H1 (cell line): ENCODE measurements around the gene PARP14. TPM values are rescaled to one million over a fixed set of nuclear protein-coding genes. Genes with fewer than 3 reads are reported as not detected.

Experiments used
- CTCF ChIA-PET: fragments of 300-600 bp; sonication (Branson Sonifier 250); formaldehyde crosslinking; loops from one replicate; lab custom pipeline; 2021; ENCODE audit not compliant: partially characterized antibody; lab: Charles Lee
- POLR2A ChIA-PET: fragments of 300-600 bp; sonication (Branson Sonifier 250); formaldehyde crosslinking; loops from one replicate; lab custom pipeline; 2021; ENCODE audit warnings: inconsistent platforms; ENCODE audit not compliant: partially characterized antibody; lab: Charles Lee
- DNase-seq, 2 experiments: peaks; one replicate each; pipeline versions ENCODE4 v3.0.0 to v3.0.0-alpha.2; 2010 to 2022; ENCODE audit warnings: low spot score in 2 of 2, low read depth in 1 of 2, mixed read lengths in 1 of 2
- FAIRE-seq: peaks from 2 replicates; lab custom pipeline; 2011; peaks lifted over from hg19 to GRCh38; lab: Jason Lieb, UNC
- H2AFZ ChIP-seq: 2 replicates; pipeline ENCODE4 v1.8.1; 2012; ENCODE audit warnings: low read length, inconsistent platforms
- H2AK5ac ChIP-seq: 2 replicates; pipeline ENCODE4 v1.6.1; 2013; ENCODE audit warnings: low read depth, low read length
- H2BK120ac ChIP-seq: replicated peaks from 2 replicates; pipeline ENCODE3; 2013; ENCODE audit warnings: low read depth, low read length, inconsistent platforms
- H2BK12ac ChIP-seq: 2 replicates; pipeline ENCODE4 v1.6.1; 2013; ENCODE audit warnings: low read depth, low read length
- H2BK15ac ChIP-seq: 2 replicates; pipeline ENCODE4 v1.6.1; 2013; ENCODE audit warnings: low read length
- H2BK20ac ChIP-seq: 2 replicates; pipeline ENCODE4 v1.6.1; 2013; ENCODE audit warnings: low read length
- H2BK5ac ChIP-seq: 2 replicates; pipeline ENCODE4 v1.6.1; 2013; ENCODE audit warnings: low read depth, low read length
- H3K14ac ChIP-seq: 2 replicates; pipeline ENCODE4 v1.6.1; 2013; ENCODE audit warnings: inconsistent platforms; ENCODE audit not compliant: insufficient read length
- H3K18ac ChIP-seq: 2 replicates; pipeline ENCODE4 v1.6.1; 2013; ENCODE audit warnings: low read length; ENCODE audit errors: extremely low read depth
- H3K23ac ChIP-seq: 2 replicates; pipeline ENCODE4 v1.6.1; 2013; ENCODE audit warnings: inconsistent platforms; ENCODE audit not compliant: insufficient read length
- H3K23me2 ChIP-seq: 2 replicates; pipeline ENCODE4 v1.6.1; 2013; ENCODE audit warnings: low read depth, low read length
- H3K27ac ChIP-seq: 2 replicates; pipeline ENCODE4 v1.6.1; 2011; ENCODE audit warnings: low read depth, low read length, inconsistent platforms
- H3K27me3 ChIP-seq, 4 experiments: replicated peaks in 1 of 4; 1 replicate in 1 of 4; 2 replicates in 3 of 4; pipeline versions ENCODE4 v1.6.1 to v1.8.1; 2011 to 2013; ENCODE audit warnings: low read length in 3 of 4, mild to moderate bottlenecking in 3 of 4, inconsistent platforms in 2 of 4, mixed read lengths in 2 of 4, moderate library complexity in 1 of 4; ENCODE audit not compliant: control insufficient read depth in 3 of 4, insufficient read depth in 3 of 4; ENCODE audit errors: extremely low read depth in 1 of 4
- H3K36me3 ChIP-seq, 4 experiments: 2 replicates each; pipeline versions ENCODE4 v1.6.1 to v1.8.1; 2011 to 2013; ENCODE audit warnings: mild to moderate bottlenecking in 4 of 4, low read length in 3 of 4, moderate library complexity in 2 of 4, control low read depth in 1 of 4, inconsistent platforms in 1 of 4; ENCODE audit not compliant: insufficient read depth in 4 of 4, control insufficient read depth in 2 of 4
- H3K4ac ChIP-seq: replicated peaks from 2 replicates; pipeline ENCODE3; 2013; ENCODE audit warnings: low read length, low read depth, mixed read lengths, inconsistent platforms; ENCODE audit not compliant: insufficient read length
- H3K4me1 ChIP-seq, 4 experiments: replicated peaks in 1 of 4; 1 replicate in 1 of 4; 2 replicates in 3 of 4; pipeline versions ENCODE4 v1.6.1 to v1.8.1; 2011 to 2013; ENCODE audit warnings: low read length in 3 of 4, inconsistent platforms in 2 of 4, mixed read lengths in 1 of 4; ENCODE audit not compliant: insufficient read depth in 4 of 4, control insufficient read depth in 3 of 4
- H3K4me2 ChIP-seq, 2 experiments: 2 replicates each; pipeline versions ENCODE4 v1.6.1 to v1.8.1; 2011 to 2013; ENCODE audit warnings: low read depth in 2 of 2, low read length in 2 of 2, control low read depth in 1 of 2, inconsistent platforms in 1 of 2, mild to moderate bottlenecking in 1 of 2; ENCODE audit not compliant: insufficient read depth in 1 of 2
- H3K4me3 ChIP-seq, 4 experiments: fragments of 200-600, 300-600 bp in 1 of 4; sonication (generic), shearing (Covaris generic), sonication (Bioruptor Twin) in 1 of 4; 2 replicates each; pipeline versions ENCODE4 v1.5.1 to v1.8.1; 2011 to 2016; ENCODE audit warnings: low read length in 4 of 4, low read depth in 3 of 4, control low read depth in 2 of 4, inconsistent platforms in 2 of 4, mild to moderate bottlenecking in 2 of 4, mixed read lengths in 1 of 4, moderate library complexity in 1 of 4; ENCODE audit not compliant: insufficient read depth in 2 of 4; ENCODE audit errors: extremely low read depth in 1 of 4
- H3K56ac ChIP-seq: replicated peaks from 2 replicates; pipeline ENCODE3; 2013; ENCODE audit warnings: low read depth, mild to moderate bottlenecking, mixed read lengths, low read length, inconsistent platforms; ENCODE audit not compliant: insufficient read length
- H3K79me1 ChIP-seq: 2 replicates; pipeline ENCODE4 v1.6.1; 2013; ENCODE audit warnings: low read depth, low read length, control low read depth
- H3K79me2 ChIP-seq, 2 experiments: 2 replicates each; pipeline versions ENCODE4 v1.6.1 to v1.8.1; 2012 to 2013; ENCODE audit warnings: low read length in 2 of 2, mild to moderate bottlenecking in 2 of 2, inconsistent platforms in 1 of 2; ENCODE audit not compliant: insufficient read depth in 2 of 2, control insufficient read depth in 1 of 2
- H3K9ac ChIP-seq, 4 experiments: replicated peaks in 1 of 4; 1 replicate in 1 of 4; 2 replicates in 3 of 4; pipeline versions ENCODE4 v1.6.1 to v1.8.1; 2011 to 2013; ENCODE audit warnings: low read depth in 3 of 4, low read length in 3 of 4, control low read depth in 2 of 4, mild to moderate bottlenecking in 2 of 4, moderate library complexity in 2 of 4, inconsistent platforms in 1 of 4; ENCODE audit errors: extremely low read depth in 1 of 4
- H3K9me3 ChIP-seq, 2 experiments: 2 replicates each; pipeline versions ENCODE4 v1.6.1 to v1.8.1; 2012 to 2013; ENCODE audit warnings: mild to moderate bottlenecking in 2 of 2, moderate library complexity in 2 of 2, control low read depth in 1 of 2, inconsistent platforms in 1 of 2, low read depth in 1 of 2, low read length in 1 of 2, mixed read lengths in 1 of 2; ENCODE audit not compliant: insufficient read depth in 2 of 2
- H4K20me1 ChIP-seq, 2 experiments: replicated peaks in 1 of 2; 2 replicates each; pipeline versions ENCODE3 to v1.8.1; 2011 to 2013; ENCODE audit warnings: inconsistent platforms in 2 of 2, low read length in 2 of 2, mild to moderate bottlenecking in 1 of 2; ENCODE audit not compliant: insufficient read depth in 2 of 2, control insufficient read depth in 1 of 2
- H4K5ac ChIP-seq: 2 replicates; pipeline ENCODE4 v1.6.1; 2013; ENCODE audit warnings: low read length, low read depth, mixed read lengths, inconsistent platforms; ENCODE audit not compliant: insufficient read length
- H4K8ac ChIP-seq: 2 replicates; pipeline ENCODE4 v1.8.0; 2013; ENCODE audit warnings: mild to moderate bottlenecking, moderate library complexity, low read length, inconsistent platforms; ENCODE audit not compliant: insufficient read depth; ENCODE audit errors: extremely low read depth
- H4K91ac ChIP-seq: replicated peaks from 2 replicates; pipeline ENCODE3; 2013; ENCODE audit warnings: low read length, mixed read lengths, inconsistent platforms; ENCODE audit not compliant: insufficient read length
- CHD2 ChIP-seq: IDR thresholded peaks from 2 replicates; pipeline ENCODE4 v1.6.1; 2012; ENCODE audit warnings: low read length, improper control_type of control experiment
- JUN ChIP-seq: IDR thresholded peaks from 2 replicates; pipeline ENCODE4 v1.6.1; 2011; ENCODE audit warnings: low read depth, mild to moderate bottlenecking, improper control_type of control experiment, low read length
- JUND ChIP-seq: IDR thresholded peaks from 2 replicates; pipeline ENCODE4 v1.6.1; 2011; ENCODE audit warnings: mild to moderate bottlenecking, improper control_type of control experiment, low read length
- KDM4A ChIP-seq: IDR thresholded peaks from one replicate; pipeline ENCODE4 v1.7.1; 2012; ENCODE audit warnings: low read depth, mild to moderate bottlenecking, moderate library complexity, low read length, inconsistent platforms; ENCODE audit not compliant: severe bottlenecking
- NANOG ChIP-seq: IDR thresholded peaks from 2 replicates; pipeline ENCODE4 v1.6.1; 2011; ENCODE audit warnings: low read length, low read depth, mild to moderate bottlenecking, inconsistent platforms; ENCODE audit not compliant: insufficient read depth, poor library complexity, severe bottlenecking
- POLR2A ChIP-seq, 2 experiments: IDR thresholded peaks; 1 replicate in 1 of 2; 2 replicates in 1 of 2; pipeline ENCODE4 v1.6.1; 2011; ENCODE audit warnings: low read depth in 2 of 2, low read length in 2 of 2, mild to moderate bottlenecking in 2 of 2; ENCODE audit errors: control extremely low read depth in 1 of 2
- POLR2AphosphoS5 ChIP-seq: IDR thresholded peaks from 2 replicates; pipeline ENCODE4 v1.6.1; 2011; ENCODE audit warnings: low read depth, low read length
- RNF2 ChIP-seq: fragments of 200-900, 300-1000 bp; sonication (generic); IDR thresholded peaks from 2 replicates; pipeline ENCODE4 v1.7.1; 2016; ENCODE audit warnings: borderline replicate concordance, low read depth, mild to moderate bottlenecking, antibody characterized with exemption, low read length; ENCODE audit not compliant: poor library complexity, severe bottlenecking; ENCODE audit errors: missing control alignments
- TEAD4 ChIP-seq: IDR thresholded peaks from 2 replicates; pipeline ENCODE4 v1.6.1; 2012; ENCODE audit warnings: low read depth, low read length, inconsistent platforms, mixed read lengths
- YY1 ChIP-seq: IDR thresholded peaks from 2 replicates; pipeline ENCODE4 v1.6.1; 2011; ENCODE audit warnings: low read depth, mild to moderate bottlenecking, low read length
- ZNF274 ChIP-seq: IDR thresholded peaks from 2 replicates; pipeline ENCODE4 v1.7.0; 2012; ENCODE audit warnings: low read length, borderline replicate concordance; ENCODE audit errors: extremely low read depth
- WGBS, 2 experiments: shearing (Covaris generic) in 1 of 2; methylation state at CpG; one replicate each; pipeline versions ENCODE4 v1.1.6 to v1.1.7; 2013 to 2015; ENCODE audit warnings: low lambda C conversion rate in 2 of 2, mixed read lengths in 2 of 2, inconsistent platforms in 1 of 2, low coverage in 1 of 2, missing lambda C conversion rate in 1 of 2; ENCODE audit not compliant: insufficient replicate concordance in 2 of 2, insufficient coverage in 1 of 2, insufficient read length in 1 of 2; ENCODE audit errors: extremely low coverage in 1 of 2, missing lambda C conversion rate in 1 of 2; 5-methylcytosine and 5-hydroxymethylcytosine counted together
- polyA plus RNA-seq, 7 experiments: library from polyadenylated mRNA; depleted of rRNA in 3 of 7; stranded (reverse) in 5 of 7; unstranded in 2 of 7; fragments of >200 nt in 5 of 7; fragments of 200-250 nt in 2 of 7; gene quantifications; 1 replicate in 5 of 7; 2 replicates in 1 of 7; 4 replicates in 1 of 7; pipeline versions ENCODE4 v1.2.1 to v1.2.3, GENCODE V29; 2011 to 2013; ENCODE audit warnings: missing spikeins in 2 of 7, mixed read lengths in 2 of 7
- total RNA-seq: library from RNA; stranded (reverse); fragmentation: NEBNext Ultra II Directional; extraction: Animal tissue kit (Norgen Biotek cat#: 25700); gene quantifications from 2 replicates; pipeline ENCODE4 v1.2.1, GENCODE V29; 2021

Gene PARP14
- total and polyA plus RNA-seq, 2 of the 8 experiments (the other 6 are each of a cell fraction or from before 2014, with no cell fraction given): 12.6 to 17.6 TPM

- ChIA-PET CTCF (interaction anchor here (0.6 to 1.5 kb wide), 7 partner anchors 11 to 185 kb away, joined by 3 to 4 read pairs (median 3); no protein-coding TSS in a partner anchor), POLR2A (interaction anchor here (0.7 kb wide), 1 partner anchor 260 kb away, joined by 3 read pairs; no protein-coding TSS in a partner anchor)
- Histone ChIP-seq H3K79me2 (no peaks in the 10 kb centered on the region), H2BK5ac (no peak overlapping the region), H4K8ac (no peak overlapping the region), H3K4me1 (peaks cover 0 to 11% (median 8%) of the 10 kb centered on the region in 4 experiments; a peak in 4 of 7 replicates), H3K4ac (no peak overlapping the region), H3K18ac (no peak overlapping the region), H3K23me2 (no peaks in the 10 kb centered on the region), H2BK120ac (no peak overlapping the region), H3K14ac (no peak overlapping the region), H3K9ac (no peak overlapping the region), H2BK12ac (no peak overlapping the region; the same call in 1 of the 2 replicates), H2AFZ (no peak overlapping the region), H2AK5ac (no peak overlapping the region), H3K9me3 (no peaks in the 10 kb centered on the region), H2BK20ac (no peak overlapping the region), H4K20me1 (no peaks in the 10 kb centered on the region), H3K27me3 (no peaks in the 10 kb centered on the region), H3K4me3 (no peak overlapping the region), H3K36me3 (peaks cover 0 to 7% (median 3%) of the 10 kb centered on the region in 4 experiments; a peak in 4 of 8 replicates), H3K23ac (no peak overlapping the region), H4K5ac (no peak overlapping the region), H4K91ac (no peak overlapping the region), H3K56ac (no peak overlapping the region), H3K27ac (no peak overlapping the region), H2BK15ac (no peak overlapping the region), H3K4me2 (no peak overlapping the region), H3K79me1 (no peaks in the 10 kb centered on the region)
- WGBS, 2 experiments: 88% methylated on average over 3 of the region's 3 CpGs; no CpG with 5 or more reads in 1 of the 2 experiments
- DNase-seq (no peak), FAIRE-seq (no peak)
- no peak for TF ChIP-seq ZNF274
- TF ChIP-seq TEAD4: no peak
- TF ChIP-seq RNF2: no peak
- no peak for TF ChIP-seq JUN
- TF ChIP-seq POLR2AphosphoS5: no peak
- TF ChIP-seq JUND: no peak
- no peak for TF ChIP-seq YY1
- no peak for TF ChIP-seq CHD2
- no peak for TF ChIP-seq KDM4A
- no peak for TF ChIP-seq POLR2A (IDR thresholded peaks at IDR 0.05; ENCODE audit: control extremely low read depth in 1 of 2, low read depth in 2 of 2, low read length in 2 of 2)
- TF ChIP-seq NANOG: no peak
Measured at GRCh38 chr3:122758877-122759560, 78.4 kb downstream of the PARP14 start.
